DMS53 (cell line): ENCODE data around the gene TIPARP.
"Not testable (repeated sequence)": the region's sequence is repeated elsewhere in the genome, so short reads cannot be mapped to it uniquely, and the experiment has no call there.

Experiments used
- DNase-seq: peaks from one replicate; lab custom pipeline; 2025; lab: John Stamatoyannopoulos, UW

TIPARP gene

GRCh38 chr3:156648086-156648485 is 26.3 kb upstream of the TIPARP start:
- DNase-seq: no peak

DNA sequence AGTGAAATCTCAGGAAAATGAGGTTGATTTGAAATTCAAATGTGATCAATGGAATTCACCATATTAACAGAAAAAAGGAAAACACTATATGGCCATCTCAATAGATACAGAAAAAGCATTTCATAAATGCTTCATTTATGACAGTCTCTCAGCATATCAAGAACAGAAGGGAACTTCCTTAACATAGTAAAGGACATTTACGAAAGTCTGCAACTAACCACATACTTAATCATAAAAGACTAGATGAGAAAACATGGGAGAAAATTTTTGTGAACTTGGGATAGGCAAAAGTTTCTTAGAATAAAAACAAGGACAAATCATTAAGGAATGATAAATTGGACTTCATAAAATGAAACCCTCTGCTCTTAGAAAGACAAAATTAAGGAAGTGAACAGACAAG is 24.7 kb upstream of the TIPARP start:
- DNase-seq: no peak

GRCh38 chr3:156652661-156653060 is 21.7 kb upstream of the TIPARP start:
- not testable (repeated sequence) for DNase-seq

DNA sequence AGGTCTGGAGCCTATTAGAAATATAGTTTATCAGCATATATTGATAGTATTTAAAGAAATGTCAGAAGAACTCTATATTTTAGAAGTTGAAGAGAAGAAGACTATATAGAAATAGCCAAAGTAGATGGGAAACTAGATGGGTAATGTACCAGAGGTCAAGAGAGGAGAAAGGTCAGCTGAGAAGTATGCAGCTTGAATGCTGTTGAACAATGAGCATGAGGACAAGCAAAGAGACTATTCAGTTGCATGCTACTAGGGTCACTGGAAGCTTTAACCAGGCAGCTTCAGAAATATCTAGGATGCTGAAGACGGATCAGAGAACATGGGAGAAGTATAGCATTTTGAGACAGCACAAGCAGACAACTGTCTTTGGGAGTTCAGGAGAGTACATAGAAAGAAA is 19.6 kb upstream of the TIPARP start:
- DNase-seq: no peak

DNA sequence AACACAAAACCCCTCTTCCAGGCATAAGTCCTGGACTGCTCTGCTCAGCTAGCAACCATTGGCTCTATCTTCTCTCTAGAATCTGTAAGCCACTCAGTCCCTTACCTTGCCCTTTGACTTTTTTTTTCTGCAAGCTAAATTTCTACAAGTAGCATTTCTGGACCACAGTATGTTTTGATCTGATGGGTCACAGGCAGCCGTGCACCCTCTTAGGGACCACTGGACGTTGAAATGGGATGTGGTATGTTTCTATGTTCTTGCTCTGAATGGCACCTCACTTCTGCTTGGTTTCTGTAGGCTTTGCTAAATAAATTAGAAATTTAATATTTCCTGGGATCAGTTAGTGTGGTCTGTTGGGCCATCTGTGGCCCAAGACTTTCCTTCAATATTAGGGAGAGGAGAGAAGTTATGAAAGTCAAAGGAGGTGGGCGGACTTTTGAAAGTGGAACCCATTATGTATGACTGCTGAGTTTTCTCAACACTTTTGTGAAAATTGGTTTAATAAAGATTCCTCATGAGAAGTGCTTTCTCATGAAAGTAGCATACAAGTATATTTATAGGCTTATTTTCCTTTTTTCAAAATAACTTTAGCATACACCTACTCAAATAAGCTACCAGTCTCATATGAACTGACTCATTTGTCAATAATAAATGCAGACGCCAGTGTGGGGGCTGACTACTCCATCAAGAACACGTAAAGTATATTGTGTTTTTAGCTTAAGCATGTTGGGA is 18.4 kb upstream of the TIPARP start:
- DNase-seq: no peak

DNA sequence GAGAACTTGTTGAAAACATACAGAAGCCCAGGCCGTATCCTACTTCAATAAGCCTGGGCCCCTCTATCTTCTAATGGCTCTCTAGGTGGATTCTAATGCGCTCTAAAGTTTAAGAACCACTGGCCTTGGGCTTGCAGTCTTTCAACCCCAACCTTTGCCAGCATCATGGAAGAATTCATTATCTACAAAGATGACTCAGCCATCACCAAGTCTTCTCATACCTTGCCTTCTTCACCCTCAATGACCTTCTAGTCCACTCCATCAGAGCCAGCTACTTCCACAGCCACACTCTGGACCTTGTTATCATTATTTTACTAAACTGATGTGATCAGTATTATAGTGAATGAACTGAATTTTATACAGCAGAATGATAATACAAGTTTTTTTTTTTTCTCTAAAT is 16.9 kb upstream of the TIPARP start:
- no peak for DNase-seq

DNA sequence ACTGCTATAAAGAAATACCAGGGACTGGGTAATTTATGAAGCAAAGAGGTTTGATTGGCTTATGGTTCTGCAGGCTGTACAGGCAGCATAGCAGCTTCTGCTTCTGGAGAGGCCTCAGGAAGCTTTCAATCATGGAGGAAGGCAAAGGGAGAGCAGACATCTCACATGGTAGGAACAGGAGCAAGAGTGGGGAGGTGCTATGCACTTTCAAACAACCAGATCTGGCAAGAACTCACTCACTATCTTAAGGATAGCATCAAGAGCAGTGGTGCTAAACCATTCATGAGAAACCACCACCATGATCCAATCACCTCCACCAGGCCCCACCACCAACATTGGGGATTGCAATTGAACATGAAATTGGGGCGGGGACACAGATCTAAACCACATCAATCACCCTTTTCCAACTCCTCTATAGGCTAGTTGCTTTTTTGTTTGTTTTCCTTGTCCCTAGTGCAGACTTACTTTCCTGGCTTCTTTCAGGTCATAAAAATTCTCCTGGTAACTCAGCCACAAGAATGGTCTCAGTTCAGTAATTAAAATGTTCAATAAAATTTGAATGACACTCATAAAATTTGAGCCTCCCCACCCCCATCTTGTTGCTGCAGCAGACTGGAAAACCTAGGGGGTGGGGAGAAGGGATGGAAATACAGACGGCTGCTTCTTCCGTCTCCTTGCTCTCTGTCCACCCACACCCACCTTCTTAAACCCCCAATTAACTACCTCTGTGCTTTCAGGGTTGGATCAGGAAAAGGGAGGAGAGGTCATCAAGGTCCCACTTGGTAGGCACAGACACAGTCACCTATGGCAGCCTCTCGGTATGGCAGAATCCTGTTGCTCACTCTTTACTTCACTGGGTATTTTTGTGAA is 16.3 kb upstream of the TIPARP start:
- DNase-seq: no peak

DNA sequence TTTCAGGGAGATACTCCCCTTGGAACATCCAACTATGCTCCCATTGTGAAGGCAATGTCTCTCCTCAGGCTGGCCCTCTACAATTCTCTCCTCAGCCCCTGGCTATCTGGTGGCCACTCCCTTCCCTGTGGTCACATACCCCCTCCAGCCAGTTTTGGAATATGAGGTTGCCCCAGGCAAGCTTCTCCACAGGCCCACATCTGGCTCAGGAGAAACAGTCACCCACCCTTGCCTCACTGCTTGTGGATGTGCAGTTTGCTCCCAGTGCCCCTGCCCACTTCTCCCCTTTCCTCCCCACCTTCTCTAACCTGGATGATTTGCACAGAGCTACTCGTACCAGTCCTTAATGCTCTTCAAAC is 15.7 kb upstream of the TIPARP start:
- DNase-seq: no peak

DNA sequence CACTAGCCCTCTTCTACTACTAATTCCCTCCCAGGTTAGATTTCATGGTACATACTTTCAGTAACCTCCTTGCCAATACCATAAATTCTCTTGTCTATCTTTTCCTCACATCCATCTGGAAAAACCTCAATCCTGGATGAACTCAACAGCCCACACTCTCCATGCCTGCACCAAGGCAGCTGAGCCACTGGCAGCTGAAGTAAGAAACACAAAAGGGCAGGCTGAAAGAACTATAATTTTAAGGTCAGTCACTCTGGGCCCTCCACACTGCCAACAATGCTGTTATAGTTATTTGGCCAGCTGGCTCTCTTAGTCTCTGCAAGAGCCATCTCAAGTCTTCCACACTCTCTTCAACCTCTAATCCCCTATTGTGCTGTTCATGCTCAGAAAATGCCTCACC is 15.1 kb upstream of the TIPARP start:
- no peak for DNase-seq

GRCh38 chr3:156661155-156661554 is 13.2 kb upstream of the TIPARP start:
- no peak for DNase-seq

DNA sequence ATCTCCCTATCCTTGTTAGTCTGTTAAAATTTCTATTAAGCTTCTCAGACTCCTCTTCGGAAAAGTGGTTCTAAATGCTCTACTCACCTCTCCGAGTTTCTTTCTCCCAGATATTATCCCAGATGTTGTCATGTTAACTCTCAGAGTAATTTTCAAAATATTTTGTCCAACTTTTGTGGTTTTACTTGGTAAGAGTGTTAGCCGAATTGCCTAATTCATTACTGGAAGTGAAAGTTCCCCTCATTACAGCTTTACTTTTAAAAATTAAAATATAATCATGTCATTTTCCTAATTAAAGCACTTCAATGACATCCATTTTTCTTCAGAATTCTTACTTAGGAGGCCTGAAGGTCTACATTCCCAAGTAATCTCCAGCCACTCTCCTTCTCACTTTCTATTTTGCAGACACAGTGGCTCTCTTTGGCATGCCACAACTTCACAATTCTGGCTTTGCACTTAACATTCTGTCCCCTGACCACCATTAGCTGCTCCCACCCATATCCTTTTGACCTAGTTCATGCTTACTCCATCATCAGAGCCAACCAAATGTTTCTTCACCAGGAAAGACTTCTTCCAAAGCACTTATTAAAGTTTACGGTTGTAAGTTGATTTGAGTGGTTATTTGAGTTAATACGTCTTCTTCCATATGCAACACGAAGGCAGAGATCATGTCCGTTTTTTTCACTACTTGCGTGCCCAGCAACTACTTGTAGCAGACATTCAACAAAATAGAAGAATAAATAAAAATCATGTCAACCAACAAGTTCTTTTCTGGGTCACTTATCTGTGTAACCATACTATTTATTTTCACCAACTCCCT is 10.2 kb upstream of the TIPARP start:
- no peak for DNase-seq

- DNase-seq: no peak
These were observed 9.6 kb upstream of the TIPARP start for GRCh38 chr3:156664831-156665178.

DNA sequence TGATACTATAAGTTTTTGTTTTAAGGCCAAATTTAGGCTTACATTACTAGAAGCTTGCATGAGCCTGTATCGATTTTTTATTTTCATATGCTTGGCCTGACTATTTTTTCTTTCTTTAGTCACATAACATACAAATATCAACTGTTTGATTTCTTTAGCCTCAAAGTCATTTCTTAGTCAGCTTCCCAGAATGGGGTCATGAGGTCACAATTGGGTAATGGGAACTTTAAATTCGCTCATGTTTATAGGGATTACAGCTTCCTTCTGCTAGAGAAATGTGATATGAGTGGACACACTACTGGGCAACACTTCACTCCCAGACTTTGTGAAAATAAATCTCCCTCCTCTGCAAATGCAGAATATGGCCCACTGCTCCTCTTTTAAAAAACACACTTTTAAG is 9.1 kb upstream of the TIPARP start:
- DNase-seq: no peak

DNA sequence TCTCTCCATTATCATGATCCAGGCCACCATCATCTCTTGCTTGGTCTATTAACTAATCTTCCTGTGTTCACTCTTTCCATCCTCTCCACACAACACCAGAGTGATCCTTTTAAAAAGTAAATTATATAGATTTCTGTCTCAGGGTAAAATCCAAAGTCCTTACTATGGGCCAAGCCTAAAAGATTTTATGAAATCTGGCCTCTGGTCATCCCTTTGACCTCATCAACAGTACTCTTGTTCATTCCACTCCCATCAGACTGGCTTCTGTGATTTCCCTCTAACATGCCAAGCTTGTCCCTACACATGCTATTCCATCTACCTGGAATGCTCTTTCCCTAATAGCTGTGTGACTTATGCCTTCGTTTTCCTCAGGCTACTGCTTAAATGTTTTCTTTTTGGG is 8.3 kb upstream of the TIPARP start:
- no peak for DNase-seq

DNA sequence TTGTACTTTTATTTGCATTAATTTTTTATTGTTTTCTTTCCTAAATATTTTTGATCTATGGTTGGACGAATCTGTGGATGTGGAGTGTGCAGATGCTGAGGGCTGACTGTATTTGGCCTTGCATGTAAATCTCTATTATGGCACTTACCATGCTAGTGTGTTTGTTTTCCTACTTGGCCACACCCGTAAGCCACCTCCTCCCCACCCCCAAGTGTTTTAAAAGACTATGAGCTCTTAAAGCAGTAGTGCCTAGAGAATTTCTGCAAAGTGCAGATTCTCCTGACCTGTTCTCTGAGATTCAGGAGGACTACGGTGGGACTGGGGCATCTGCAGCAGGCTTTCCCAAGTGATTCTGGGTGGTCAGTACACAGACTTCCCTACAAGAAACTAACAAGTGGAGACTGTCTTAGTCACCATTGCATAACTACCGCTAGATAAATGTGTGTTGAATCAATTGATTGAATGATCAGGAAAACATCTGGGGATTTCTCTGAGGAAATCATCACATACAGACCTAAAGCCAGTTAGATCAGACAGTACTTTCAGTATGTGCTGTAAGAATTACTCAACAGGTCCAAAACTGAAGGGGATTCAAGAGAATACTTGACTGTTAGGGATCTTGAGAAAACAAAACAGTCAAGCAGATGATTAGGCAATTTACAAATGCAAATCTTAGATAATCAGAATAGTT is 6.2 kb upstream of the TIPARP start:
- DNase-seq: no peak

GRCh38 chr3:156670077-156670476 is 4.3 kb upstream of the TIPARP start:
- DNase-seq: no peak

GRCh38 chr3:156670652-156671051 is 3.7 kb upstream of the TIPARP start:
- DNase-seq: no peak

- no peak for DNase-seq
These were observed 701 bp upstream of the TIPARP start for GRCh38 chr3:156673732-156674045.

DNA sequence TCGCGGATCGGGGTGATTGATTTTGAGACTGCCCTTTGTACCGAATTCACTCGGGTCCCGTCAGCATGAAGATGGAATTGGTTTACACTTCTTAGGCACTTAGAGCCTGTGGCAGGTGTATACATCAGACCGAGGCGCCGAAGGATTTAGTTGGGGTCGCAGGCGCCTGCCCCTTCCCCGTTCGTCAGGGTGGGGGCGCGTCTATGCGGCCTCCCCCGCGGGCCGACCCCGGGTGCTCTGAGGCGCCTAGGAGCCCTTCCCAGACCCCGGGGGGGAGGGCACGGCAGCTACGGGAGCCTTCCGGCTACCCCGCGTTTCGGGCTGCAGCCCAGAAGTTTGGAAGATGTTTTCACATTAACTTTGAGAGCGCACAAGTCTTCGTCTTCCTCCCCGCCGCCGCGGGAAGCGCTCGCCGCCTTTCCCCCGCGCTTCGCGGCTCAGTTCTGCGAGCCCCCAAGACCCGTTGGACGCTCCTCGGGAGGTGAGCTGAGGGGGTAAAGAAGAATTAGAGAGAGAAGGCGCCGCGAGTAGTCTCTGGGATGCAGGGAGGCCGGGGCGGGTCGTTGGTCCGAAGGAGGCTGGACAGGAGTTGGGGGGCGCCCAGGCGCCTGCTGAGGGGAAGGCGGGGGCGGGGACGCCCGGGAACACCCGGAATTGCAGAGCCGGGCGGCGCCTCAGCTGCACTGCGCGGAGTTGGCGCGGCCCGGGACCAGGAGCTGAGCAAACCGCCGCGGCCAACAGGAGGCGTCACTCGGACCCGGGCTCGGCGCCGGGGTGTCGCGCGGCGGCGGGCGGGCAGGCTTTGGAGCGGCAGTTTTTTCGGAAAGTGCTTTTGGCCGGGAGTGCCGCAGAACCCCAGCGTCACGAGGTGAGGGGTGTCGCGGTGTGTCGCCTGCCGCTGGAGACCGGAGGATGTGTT is 780 bp downstream of the TIPARP start:
- DNase-seq: peak; percentile 63

GRCh38 chr3:156675830-156676767 is 1.7 kb downstream of the TIPARP start:
- peak; percentile 66 for DNase-seq
